Spleen (tissue), 11 donors: ENCODE results near the gene LSMEM2. TPM values are rescaled to one million over a fixed set of nuclear protein-coding genes. Genes with fewer than 3 reads are reported as not detected.
"Not testable (repeated sequence)": the region's sequence is repeated elsewhere in the genome, so short reads cannot be mapped to it uniquely, and the experiment has no call there.

Experiments used
- DNase-seq: peaks from one replicate; pipeline ENCODE4 v3.0.0-alpha.2; 2020
- H3K27ac ChIP-seq, 8 donors: fragments of 200-600 bp; sonication (generic) in 7 of 8; 1 replicate in 4 of 8; 2 replicates in 4 of 8; pipeline versions ENCODE4 v1.5.0 to v1.8.0; 2016 to 2021; ENCODE audit warnings: inconsistent platforms in 4 of 8, mild to moderate bottlenecking in 4 of 8, moderate library complexity in 1 of 8
- H3K27me3 ChIP-seq, 7 donors: fragments of 200-600 bp; sonication (generic) in 6 of 7; replicated peaks in 1 of 7; 1 replicate in 4 of 7; 2 replicates in 3 of 7; pipeline versions ENCODE4 v1.5.0 to v1.8.0; 2016 to 2021; ENCODE audit warnings: inconsistent platforms in 3 of 7, mild to moderate bottlenecking in 1 of 7
- H3K36me3 ChIP-seq, 6 donors: fragments of 200-600 bp; sonication (generic) in 5 of 6; 1 replicate in 4 of 6; 2 replicates in 2 of 6; pipeline versions ENCODE4 v1.5.0 to v1.8.0; 2016 to 2021; ENCODE audit warnings: inconsistent platforms in 2 of 6
- H3K4me1 ChIP-seq, 6 donors: fragments of 200-600 bp; sonication (generic) in 5 of 6; 1 replicate in 3 of 6; 2 replicates in 3 of 6; pipeline versions ENCODE4 v1.5.0 to v1.8.0; 2016 to 2021; ENCODE audit warnings: inconsistent platforms in 3 of 6
- H3K4me3 ChIP-seq, 8 donors: fragments of 200-600 bp; sonication (generic) in 7 of 8; 1 replicate in 4 of 8; 2 replicates in 4 of 8; pipeline versions ENCODE4 v1.5.0 to v1.8.0; 2016 to 2021; ENCODE audit warnings: inconsistent platforms in 4 of 8, mild to moderate bottlenecking in 4 of 8, moderate library complexity in 2 of 8
- H3K9me3 ChIP-seq, 8 donors: fragments of 200-600 bp; sonication (generic) in 7 of 8; 1 replicate in 4 of 8; 2 replicates in 4 of 8; pipeline versions ENCODE4 v1.5.0 to v1.8.0; 2016 to 2021; ENCODE audit warnings: inconsistent platforms in 4 of 8
- POLR2A ChIP-seq, 3 donors: fragments of 450-650 bp; IDR thresholded peaks; one replicate each; pipeline ENCODE4 v1.5.1; 2017; ENCODE audit warnings: antibody characterized with exemption in 3 of 3, mild to moderate bottlenecking in 1 of 3
- POLR2AphosphoS5 ChIP-seq, 3 donors: sonication (generic); formaldehyde crosslinking; IDR thresholded peaks; one replicate each; pipeline ENCODE4 v1.5.1; 2017; ENCODE audit warnings: antibody characterized with exemption in 3 of 3
- WGBS, 5 donors: extraction: QIAGEN DNeasy Blood & Tissue Kit in 3 of 5; methylation state at CpG; one replicate each; pipeline versions ENCODE4 v1.1.5 to v1.1.7; 2013 to 2018; 5-methylcytosine and 5-hydroxymethylcytosine counted together
- intact Hi-C: fragments of 100-400 bp; cut with DNase I; formaldehyde crosslinking; loops from one replicate; pipeline ENCODE4 v1.15.0; 2023; ENCODE audit warnings: low total_unique reads
- polyA plus RNA-seq, 3 donors: library from polyadenylated mRNA; stranded (reverse); fragments of 200-250 nt; gene quantifications; one replicate each; pipeline ENCODE4 v1.2.1, GENCODE V29; 2013
- total RNA-seq, 7 donors: library from RNA; depleted of rRNA in 3 of 7; stranded (reverse); fragments of >200 nt in 3 of 7; fragmentation: NEBNext Ultra II Directional in 4 of 7; extraction: Animal tissue kit (Norgen Biotek cat#: 25700) in 4 of 7; gene quantifications; one replicate each; pipeline versions ENCODE4 v1.1.0 to v1.2.1, GENCODE V29; 2016 to 2021
- TF ChIP-seq, protein P1 (sequence below), 11 experiments: fragments of 200-600 bp in 7 of 11; fragments of 450-650 bp in 4 of 11; sonication (generic) in 4 of 11; IDR thresholded peaks in 8 of 11; conservative IDR thresholded peaks in 3 of 11; 1 replicate in 7 of 11; 2 replicates in 4 of 11; pipeline versions ENCODE4 v1.4.0 to v1.8.0; 2016 to 2021; ENCODE audit warnings: antibody characterized with exemption in 11 of 11, inconsistent platforms in 4 of 11, mild to moderate bottlenecking in 1 of 11
- donor health status: healthy with polysubstance abuse.
- donor health status: DM: no; HTN: no; CAD: no; lungs with moderate emphysema.
- donor health status: DM: no; HTN: no; CAD: no.
- donor health status: Bipolar disorder and iron deficiency.
- donor health status: healthy.
- donor health status: DM: no; HTN: no; CAD: no.
- donor health status: DM: yes; HTN: yes; CAD: no.

The LSMEM2 gene
- total and polyA plus RNA-seq, 10 donors = 0.06 to 0.46 (median 0.24) TPM; not detected in 6

GRCh38 chr3:50260027-50260941 lies 18.6 kb upstream of the LSMEM2 start:
- 2 to 7% (median 3%) methylated on average over 23 to 70 of the region's 70 CpGs for WGBS, 5 donors
- peak overlapping the region in 7 of 8 donors; percentile 29 to 68 (median 40) for H3K4me3 ChIP-seq
- no peaks in the 10 kb centered on the region for H3K9me3 ChIP-seq
- DNase-seq = peak; percentile 99
- H3K27me3 ChIP-seq = no peaks in the 10 kb centered on the region
- H3K27ac ChIP-seq = peak overlapping the region; percentile 88 to 99 (median 94)
- peaks cover 0 to 44% (median 40%) of the 10 kb centered on the region in 6 donors for H3K36me3 ChIP-seq
- intact Hi-C loops = no loop called here
- peaks cover 12 to 86% (median 49%) of the 10 kb centered on the region in 6 donors for H3K4me1 ChIP-seq
- TF ChIP-seq POLR2AphosphoS5 (IDR thresholded peaks at IDR 0.05) (peak; percentile 89 to 93 (median 91)), POLR2A (IDR thresholded peaks at IDR 0.05) (peak in 1 of 3 donors; percentile 4)
- TF ChIP-seq, protein P1, sequence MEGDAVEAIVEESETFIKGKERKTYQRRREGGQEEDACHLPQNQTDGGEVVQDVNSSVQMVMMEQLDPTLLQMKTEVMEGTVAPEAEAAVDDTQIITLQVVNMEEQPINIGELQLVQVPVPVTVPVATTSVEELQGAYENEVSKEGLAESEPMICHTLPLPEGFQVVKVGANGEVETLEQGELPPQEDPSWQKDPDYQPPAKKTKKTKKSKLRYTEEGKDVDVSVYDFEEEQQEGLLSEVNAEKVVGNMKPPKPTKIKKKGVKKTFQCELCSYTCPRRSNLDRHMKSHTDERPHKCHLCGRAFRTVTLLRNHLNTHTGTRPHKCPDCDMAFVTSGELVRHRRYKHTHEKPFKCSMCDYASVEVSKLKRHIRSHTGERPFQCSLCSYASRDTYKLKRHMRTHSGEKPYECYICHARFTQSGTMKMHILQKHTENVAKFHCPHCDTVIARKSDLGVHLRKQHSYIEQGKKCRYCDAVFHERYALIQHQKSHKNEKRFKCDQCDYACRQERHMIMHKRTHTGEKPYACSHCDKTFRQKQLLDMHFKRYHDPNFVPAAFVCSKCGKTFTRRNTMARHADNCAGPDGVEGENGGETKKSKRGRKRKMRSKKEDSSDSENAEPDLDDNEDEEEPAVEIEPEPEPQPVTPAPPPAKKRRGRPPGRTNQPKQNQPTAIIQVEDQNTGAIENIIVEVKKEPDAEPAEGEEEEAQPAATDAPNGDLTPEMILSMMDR (IDR thresholded peaks at IDR 0.05 in 8 of 11, conservative IDR thresholded peaks at IDR 0.05 in 3 of 11) = peak; percentile 95 to 100 (median 99)

DNA sequence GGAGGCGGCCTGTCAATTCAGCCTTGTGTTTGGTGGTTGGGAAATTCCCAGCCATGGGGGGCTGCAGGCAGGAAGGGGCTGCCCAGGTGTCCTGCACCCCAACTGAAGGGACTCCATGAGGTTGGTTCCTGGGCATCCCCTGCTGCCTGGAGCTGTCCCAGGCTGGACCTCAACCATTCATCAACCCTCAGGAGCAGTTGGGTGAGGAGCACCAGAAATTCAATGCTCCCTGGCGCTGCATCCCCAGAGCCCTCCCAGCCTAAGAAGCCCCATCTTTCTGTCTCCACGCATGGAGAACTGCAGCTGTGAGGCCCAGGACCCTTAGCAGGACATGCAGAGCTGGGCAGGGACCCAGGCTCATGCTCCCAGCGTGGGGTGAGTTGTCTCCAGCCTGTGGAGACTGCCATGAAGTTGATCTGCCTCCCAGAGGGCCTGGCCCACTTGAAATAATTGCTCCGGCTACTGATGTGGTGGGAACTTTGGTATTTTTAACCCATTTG lies 17.9 kb upstream of the LSMEM2 start:
- Histone ChIP-seq H3K9me3 (no peaks in the 10 kb centered on the region), H3K27ac (peak overlapping the region; percentile 88 to 99 (median 94)), H3K36me3 (peaks cover 0 to 37% (median 33%) of the 10 kb centered on the region in 6 donors), H3K4me3 (peak overlapping the region in 4 of 8 donors; percentile 38 to 68 (median 44)), H3K4me1 (peaks cover 11 to 86% (median 45%) of the 10 kb centered on the region in 6 donors), H3K27me3 (peaks cover 0 to under 1% (median 0%) of the 10 kb centered on the region in 7 donors)
- WGBS, 5 donors = 64 to 86% (median 80%) methylated on average over 5 of the region's 5 CpGs
- TF ChIP-seq POLR2A (IDR thresholded peaks at IDR 0.05) (no peak), POLR2AphosphoS5 (IDR thresholded peaks at IDR 0.05) (no peak)
- TF ChIP-seq, protein P1 (IDR thresholded peaks at IDR 0.05 in 8 of 11, conservative IDR thresholded peaks at IDR 0.05 in 3 of 11) = no peak
- intact Hi-C loops = no loop called here
- peak; percentile 77 for DNase-seq

DNA sequence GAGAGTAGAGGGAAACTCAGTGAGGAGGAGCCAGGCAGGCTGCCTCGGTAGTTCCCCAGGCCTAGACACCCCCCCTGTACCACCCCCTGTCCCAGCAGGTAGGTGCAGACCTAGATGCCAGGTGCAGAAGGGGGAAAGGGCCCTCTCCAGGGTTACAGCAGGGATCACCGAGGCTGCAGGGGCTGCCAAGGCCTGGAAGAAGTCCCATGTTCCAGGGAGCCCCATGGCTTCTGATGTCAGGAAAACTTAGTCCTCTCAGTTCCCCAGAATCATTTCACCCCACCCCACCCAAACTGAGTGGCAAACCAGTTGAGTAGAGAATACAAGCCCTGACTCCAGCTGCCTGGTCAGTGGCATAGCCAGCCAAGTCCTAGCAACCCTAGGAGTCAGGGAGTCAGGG lies 17.4 kb upstream of the LSMEM2 start:
- peaks cover 0 to 32% (median 28%) of the 10 kb centered on the region in 6 donors for H3K36me3 ChIP-seq
- peaks cover 0 to 5% (median 0%) of the 10 kb centered on the region in 7 donors for H3K27me3 ChIP-seq
- peak overlapping the region in 6 of 8 donors; percentile 93 to 99 (median 94) for H3K27ac ChIP-seq
- DNase-seq = no peak
- H3K4me3 ChIP-seq = no peak overlapping the region
- TF ChIP-seq POLR2AphosphoS5 (IDR thresholded peaks at IDR 0.05) (no peak), POLR2A (IDR thresholded peaks at IDR 0.05) (no peak)
- TF ChIP-seq, protein P1 (IDR thresholded peaks at IDR 0.05 in 8 of 11, conservative IDR thresholded peaks at IDR 0.05 in 3 of 11) = no peak
- intact Hi-C loops = no loop called here
- 27 to 86% (median 70%) methylated on average over 1 to 2 of the region's 2 CpGs for WGBS, 5 donors
- H3K9me3 ChIP-seq = no peaks in the 10 kb centered on the region
- H3K4me1 ChIP-seq = peaks cover 11 to 85% (median 42%) of the 10 kb centered on the region in 6 donors

- peaks cover 11 to 80% (median 40%) of the 10 kb centered on the region in 6 donors for H3K4me1 ChIP-seq
- peaks cover 0 to 25% (median 21%) of the 10 kb centered on the region in 6 donors for H3K36me3 ChIP-seq
- intact Hi-C loops, H3K9me3 ChIP-seq, H3K4me3 ChIP-seq, H3K27ac ChIP-seq, DNase-seq: not testable (repeated sequence)
- 96 to 100% (median 97%) methylated on average over 4 of the region's 4 CpGs for WGBS, 5 donors
- H3K27me3 ChIP-seq = peaks cover 0 to 12% (median 0%) of the 10 kb centered on the region in 7 donors
Measured at GRCh38 chr3:50262200-50262599, 16.7 kb upstream of the LSMEM2 start.
